Measurements from ENCODE around the gene RAD51B.
"Not testable (repeated sequence)": the region's sequence is repeated elsewhere in the genome, so short reads cannot be mapped to it uniquely, and the experiment has no call there.

RAD51B gene

GRCh38 chr14:67819563-67820421, at the start of gene RAD51B:
Gene RAD51B, plus strand, starts transcription at chr14:67819779.
- DNase-seq (ENCODE audit: low spot score): peak; percentile 89

- no peak for DNase-seq (ENCODE audit: low spot score)
These were observed 45.7 kb upstream of the RAD51B start for GRCh38 chr14:67773844-67774377.

GRCh38 chr14:67776653-67777322, 42.8 kb upstream of the RAD51B start:
- no peak for DNase-seq (ENCODE audit: low spot score)

GRCh38 chr14:67778792-67779191, 40.8 kb upstream of the RAD51B start:
- no peak for DNase-seq (ENCODE audit: low spot score)

- DNase-seq (ENCODE audit: low spot score): no peak
These were observed 37.5 kb upstream of the RAD51B start for GRCh38 chr14:67782090-67782489.

GRCh38 chr14:67784244-67784823, 35.2 kb upstream of the RAD51B start:
- DNase-seq (ENCODE audit: low spot score): no peak

- no peak for DNase-seq (ENCODE audit: low spot score)
These were observed 34.1 kb upstream of the RAD51B start for GRCh38 chr14:67785270-67786109.

DNA sequence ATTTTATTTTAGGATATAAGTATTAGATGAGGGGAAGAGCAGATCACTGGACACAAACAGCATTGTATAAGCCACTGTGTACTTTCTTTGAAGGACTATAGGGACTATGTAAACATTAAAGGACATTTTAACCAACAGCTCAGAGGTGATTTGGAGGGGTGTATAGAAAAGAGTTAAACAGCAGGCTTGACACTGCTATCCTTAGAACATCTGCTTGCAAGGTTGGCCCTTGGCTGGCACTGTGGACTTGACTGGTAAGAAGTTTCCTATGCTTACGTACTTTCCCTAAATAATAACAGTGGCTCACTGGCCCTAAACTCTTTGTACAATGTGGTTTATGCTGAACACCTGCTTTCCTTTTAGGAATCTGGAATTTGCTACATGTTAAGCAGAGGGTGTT, 31.9 kb upstream of the RAD51B start:
- DNase-seq (ENCODE audit: low spot score): no peak

DNA sequence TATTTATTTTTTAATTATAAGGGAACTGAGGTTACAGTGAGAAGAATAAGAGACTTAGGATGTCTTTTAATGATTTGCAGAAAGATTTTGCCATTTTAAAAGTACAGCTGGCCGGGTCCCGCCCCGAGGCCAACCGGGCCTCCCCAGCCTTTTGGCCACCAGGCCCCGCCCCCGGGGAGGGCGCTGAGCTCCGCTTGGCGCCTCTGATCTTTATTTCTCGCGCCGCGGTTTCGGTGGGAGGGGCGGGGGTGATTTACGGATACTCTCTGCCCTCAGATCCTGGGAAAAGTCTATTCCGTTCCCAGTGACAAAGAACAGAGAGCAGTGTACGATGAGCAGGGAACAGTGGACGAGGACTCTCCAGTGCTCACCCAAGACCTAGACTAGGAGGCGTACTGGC, 20.8 kb upstream of the RAD51B start:
- no peak for DNase-seq (ENCODE audit: low spot score)

DNA sequence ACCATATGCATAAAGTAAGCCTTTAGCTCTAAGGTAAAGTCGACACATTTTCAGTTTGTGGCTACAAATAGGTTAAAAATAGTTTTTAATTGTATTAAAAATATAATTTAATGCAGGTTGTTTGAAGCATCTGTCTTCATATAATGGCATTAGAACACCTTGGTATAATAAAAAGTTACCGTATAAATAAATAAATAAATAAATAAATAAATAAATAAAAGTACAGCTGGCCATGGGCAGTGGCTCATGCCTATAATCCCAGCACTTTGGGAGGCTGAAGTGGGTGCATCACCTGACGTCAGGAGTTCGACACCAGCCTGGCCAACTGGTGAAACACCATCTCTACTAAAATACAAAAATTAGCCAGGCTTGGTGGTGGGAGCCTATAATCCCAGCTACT, 18.8 kb upstream of the RAD51B start:
- no peak for DNase-seq (ENCODE audit: low spot score)

GRCh38 chr14:67806246-67806645, 13.3 kb upstream of the RAD51B start:
- peak; percentile 14 for DNase-seq (ENCODE audit: low spot score)

DNA sequence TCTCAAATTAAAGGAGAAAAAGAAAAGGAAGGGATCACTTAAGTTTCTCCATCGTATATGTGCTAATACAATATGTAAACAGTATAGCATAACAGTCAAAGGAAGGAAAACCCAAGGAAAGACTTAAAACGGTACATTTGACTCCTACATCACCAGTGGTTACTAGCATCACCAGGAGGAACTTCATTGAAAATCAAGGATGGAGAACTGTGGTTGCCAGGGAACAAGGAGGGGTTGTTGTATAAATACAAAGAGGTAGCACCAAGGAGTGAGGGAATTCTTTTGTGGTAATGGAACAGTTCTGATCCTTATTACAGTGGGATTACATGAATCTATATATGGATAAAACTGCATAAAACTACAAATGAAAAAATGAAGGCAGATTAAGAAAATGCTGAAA, 4.8 kb upstream of the RAD51B start:
- DNase-seq (ENCODE audit: low spot score): no peak

GRCh38 chr14:67815573-67816225, 3.9 kb upstream of the RAD51B start:
- no peak for DNase-seq (ENCODE audit: low spot score)

DNA sequence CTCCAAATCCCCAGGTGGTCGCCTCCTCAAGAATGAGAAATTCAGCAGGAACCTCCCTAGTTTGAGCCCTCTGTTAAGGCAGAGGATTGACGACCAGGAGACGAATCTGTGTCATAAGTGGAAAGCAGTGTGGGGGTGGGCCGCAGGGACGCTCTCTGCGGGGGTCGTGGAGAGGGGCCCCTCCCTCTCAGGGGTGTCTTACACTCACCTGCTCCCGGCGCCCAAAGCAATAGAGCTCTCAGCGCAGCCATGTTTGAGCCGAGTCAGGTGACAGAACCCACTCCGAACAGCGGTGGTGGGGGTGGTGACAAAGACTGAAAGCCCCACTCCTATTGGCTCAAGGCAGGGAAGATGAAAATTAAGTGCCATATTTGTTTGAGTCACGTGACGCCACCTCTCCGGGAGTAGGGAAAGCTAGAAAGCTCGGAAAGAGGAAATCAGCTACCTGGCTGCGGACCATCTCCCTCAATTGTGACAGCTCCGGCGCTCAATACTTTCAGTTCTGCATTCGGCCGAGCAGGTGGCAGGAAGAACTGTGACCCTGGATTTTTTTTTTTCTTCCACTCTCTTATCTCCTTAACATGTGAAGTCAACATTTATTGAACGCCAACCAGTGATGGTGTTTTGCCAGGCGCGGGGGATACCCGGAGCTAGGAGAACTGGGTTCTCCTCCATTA, 3.1 kb upstream of the RAD51B start, which contains the start of gene ZFYVE26:
ZFYVE26 (minus strand) TSS at position 265 of the 677 bp plus-strand sequence. CDS start 627 bp downstream, outside the sequence.
- DNase-seq (ENCODE audit: low spot score): peak; percentile 97

- DNase-seq (ENCODE audit: low spot score): no peak
These were observed 1.7 kb upstream of the RAD51B start for GRCh38 chr14:67817750-67818438.

DNA sequence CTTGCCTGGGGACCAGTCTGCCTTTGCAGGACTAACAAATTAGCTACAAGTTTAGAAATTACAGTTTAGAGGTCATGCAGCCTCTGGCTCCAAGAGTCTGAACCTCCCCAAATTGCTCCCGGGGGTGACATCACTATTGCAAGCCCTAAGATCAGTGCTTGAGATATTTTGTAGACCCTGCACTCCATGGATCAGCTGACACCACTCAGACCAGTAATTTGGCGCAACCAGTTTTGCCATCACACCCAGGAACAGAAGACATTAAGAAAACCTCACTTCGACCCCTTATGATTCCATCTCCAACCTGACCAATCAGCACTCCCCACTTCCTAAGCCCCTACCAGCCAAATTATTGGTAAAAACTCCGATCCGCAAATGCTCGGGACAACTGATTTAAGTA, 1.1 kb upstream of the RAD51B start:
- DNase-seq (ENCODE audit: low spot score): not testable (repeated sequence)

GRCh38 chr14:67820428-67820971, 921 bp downstream of the RAD51B start:
- DNase-seq (ENCODE audit: low spot score): no peak

GRCh38 chr14:67821121-67821520, 1.5 kb downstream of the RAD51B start:
- no peak for DNase-seq (ENCODE audit: low spot score)

- DNase-seq (ENCODE audit: low spot score): no peak
These were observed 11.5 kb downstream of the RAD51B start for GRCh38 chr14:67831113-67831512.

DNA sequence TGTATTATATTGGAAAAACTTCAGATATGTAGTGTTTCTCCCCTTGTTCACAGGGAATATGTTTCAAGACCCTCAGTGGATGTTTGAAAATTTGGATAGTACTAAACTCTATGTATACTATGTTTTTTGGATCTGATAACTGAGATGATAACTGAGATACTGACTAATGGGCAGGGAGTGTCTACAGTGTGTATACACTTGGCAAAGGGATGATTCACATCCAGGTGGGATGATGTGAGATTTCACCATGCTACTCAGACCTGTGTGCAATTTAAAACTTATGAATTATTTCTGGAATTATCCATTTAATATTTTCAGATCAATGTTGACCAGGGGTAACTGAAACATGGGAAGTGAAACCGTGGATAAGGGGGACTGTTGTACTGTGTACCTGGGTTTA, 13.8 kb downstream of the RAD51B start:
- no peak for DNase-seq (ENCODE audit: low spot score)

All from Ammon's horn (tissue), 1 donor.